ENCODE results near the gene MAPKBP1. TPM values are rescaled to one million over a fixed set of nuclear protein-coding genes. Genes with fewer than 3 reads are reported as not detected.

MAPKBP1 gene
- total and polyA plus RNA-seq, 2 of the 13 experiments (the other 11 are each of a cell fraction or from before 2014, with no cell fraction given): 3.0 to 7.3 TPM

DNA sequence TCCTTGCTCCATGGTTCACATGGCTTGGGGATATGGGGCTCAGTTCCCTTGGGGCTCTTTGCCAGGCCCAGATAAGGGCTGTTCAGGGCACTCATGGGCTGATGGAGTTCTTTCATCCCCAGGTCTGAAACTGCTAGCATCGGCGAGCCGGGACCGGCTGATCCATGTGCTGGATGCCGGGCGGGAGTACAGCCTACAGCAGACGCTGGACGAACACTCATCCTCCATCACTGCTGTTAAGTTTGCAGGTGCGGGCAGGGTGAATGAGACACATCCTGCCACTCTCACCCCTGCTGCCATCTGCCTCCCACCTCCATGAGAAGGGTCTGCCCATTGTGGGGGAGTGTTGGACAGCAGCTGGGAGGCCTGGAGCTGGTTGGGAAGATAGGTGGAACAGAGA, 42.5 kb downstream of the MAPKBP1 start (continued):
- TF ChIP-seq, protein P1, sequence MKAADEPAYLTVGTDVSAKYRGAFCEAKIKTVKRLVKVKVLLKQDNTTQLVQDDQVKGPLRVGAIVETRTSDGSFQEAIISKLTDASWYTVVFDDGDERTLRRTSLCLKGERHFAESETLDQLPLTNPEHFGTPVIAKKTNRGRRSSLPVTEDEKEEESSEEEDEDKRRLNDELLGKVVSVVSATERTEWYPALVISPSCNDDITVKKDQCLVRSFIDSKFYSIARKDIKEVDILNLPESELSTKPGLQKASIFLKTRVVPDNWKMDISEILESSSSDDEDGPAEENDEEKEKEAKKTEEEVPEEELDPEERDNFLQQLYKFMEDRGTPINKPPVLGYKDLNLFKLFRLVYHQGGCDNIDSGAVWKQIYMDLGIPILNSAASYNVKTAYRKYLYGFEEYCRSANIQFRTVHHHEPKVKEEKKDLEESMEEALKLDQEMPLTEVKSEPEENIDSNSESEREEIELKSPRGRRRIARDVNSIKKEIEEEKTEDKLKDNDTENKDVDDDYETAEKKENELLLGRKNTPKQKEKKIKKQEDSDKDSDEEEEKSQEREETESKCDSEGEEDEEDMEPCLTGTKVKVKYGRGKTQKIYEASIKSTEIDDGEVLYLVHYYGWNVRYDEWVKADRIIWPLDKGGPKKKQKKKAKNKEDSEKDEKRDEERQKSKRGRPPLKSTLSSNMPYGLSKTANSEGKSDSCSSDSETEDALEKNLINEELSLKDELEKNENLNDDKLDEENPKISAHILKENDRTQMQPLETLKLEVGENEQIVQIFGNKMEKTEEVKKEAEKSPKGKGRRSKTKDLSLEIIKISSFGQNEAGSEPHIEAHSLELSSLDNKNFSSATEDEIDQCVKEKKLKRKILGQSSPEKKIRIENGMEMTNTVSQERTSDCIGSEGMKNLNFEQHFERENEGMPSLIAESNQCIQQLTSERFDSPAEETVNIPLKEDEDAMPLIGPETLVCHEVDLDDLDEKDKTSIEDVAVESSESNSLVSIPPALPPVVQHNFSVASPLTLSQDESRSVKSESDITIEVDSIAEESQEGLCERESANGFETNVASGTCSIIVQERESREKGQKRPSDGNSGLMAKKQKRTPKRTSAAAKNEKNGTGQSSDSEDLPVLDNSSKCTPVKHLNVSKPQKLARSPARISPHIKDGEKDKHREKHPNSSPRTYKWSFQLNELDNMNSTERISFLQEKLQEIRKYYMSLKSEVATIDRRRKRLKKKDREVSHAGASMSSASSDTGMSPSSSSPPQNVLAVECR (CRISPR knock-in tag; IDR thresholded peaks at IDR 0.05; ENCODE audit: borderline replicate concordance): no peak
- TF ChIP-seq BHLHE40 (IDR thresholded peaks at IDR 0.05; ENCODE audit: low read length): no peak
- no peak for TF ChIP-seq AGO2 (optimal IDR thresholded peaks at IDR 0.05; ENCODE audit: low read depth, low read length)
- no peak for TF ChIP-seq RFX1 (IDR thresholded peaks at IDR 0.05)
- TF ChIP-seq, protein P2, sequence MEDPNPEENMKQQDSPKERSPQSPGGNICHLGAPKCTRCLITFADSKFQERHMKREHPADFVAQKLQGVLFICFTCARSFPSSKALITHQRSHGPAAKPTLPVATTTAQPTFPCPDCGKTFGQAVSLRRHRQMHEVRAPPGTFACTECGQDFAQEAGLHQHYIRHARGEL (CRISPR knock-in tag; IDR thresholded peaks at IDR 0.05): no peak
- TF ChIP-seq, protein P3, sequence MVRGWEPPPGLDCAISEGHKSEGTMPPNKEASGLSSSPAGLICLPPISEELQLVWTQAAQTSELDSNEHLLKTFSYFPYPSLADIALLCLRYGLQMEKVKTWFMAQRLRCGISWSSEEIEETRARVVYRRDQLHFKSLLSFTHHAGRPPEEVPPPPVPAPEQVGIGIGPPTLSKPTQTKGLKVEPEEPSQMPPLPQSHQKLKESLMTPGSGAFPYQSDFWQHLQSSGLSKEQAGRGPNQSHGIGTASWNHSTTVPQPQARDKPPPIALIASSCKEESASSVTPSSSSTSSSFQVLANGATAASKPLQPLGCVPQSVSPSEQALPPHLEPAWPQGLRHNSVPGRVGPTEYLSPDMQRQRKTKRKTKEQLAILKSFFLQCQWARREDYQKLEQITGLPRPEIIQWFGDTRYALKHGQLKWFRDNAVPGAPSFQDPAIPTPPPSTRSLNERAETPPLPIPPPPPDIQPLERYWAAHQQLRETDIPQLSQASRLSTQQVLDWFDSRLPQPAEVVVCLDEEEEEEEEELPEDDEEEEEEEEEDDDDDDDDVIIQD (CRISPR knock-in tag; IDR thresholded peaks at IDR 0.05; ENCODE audit: low read depth): no peak
- TF ChIP-seq, protein P4, sequence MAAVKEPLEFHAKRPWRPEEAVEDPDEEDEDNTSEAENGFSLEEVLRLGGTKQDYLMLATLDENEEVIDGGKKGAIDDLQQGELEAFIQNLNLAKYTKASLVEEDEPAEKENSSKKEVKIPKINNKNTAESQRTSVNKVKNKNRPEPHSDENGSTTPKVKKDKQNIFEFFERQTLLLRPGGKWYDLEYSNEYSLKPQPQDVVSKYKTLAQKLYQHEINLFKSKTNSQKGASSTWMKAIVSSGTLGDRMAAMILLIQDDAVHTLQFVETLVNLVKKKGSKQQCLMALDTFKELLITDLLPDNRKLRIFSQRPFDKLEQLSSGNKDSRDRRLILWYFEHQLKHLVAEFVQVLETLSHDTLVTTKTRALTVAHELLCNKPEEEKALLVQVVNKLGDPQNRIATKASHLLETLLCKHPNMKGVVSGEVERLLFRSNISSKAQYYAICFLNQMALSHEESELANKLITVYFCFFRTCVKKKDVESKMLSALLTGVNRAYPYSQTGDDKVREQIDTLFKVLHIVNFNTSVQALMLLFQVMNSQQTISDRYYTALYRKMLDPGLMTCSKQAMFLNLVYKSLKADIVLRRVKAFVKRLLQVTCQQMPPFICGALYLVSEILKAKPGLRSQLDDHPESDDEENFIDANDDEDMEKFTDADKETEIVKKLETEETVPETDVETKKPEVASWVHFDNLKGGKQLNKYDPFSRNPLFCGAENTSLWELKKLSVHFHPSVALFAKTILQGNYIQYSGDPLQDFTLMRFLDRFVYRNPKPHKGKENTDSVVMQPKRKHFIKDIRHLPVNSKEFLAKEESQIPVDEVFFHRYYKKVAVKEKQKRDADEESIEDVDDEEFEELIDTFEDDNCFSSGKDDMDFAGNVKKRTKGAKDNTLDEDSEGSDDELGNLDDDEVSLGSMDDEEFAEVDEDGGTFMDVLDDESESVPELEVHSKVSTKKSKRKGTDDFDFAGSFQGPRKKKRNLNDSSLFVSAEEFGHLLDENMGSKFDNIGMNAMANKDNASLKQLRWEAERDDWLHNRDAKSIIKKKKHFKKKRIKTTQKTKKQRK (IDR thresholded peaks at IDR 0.05; ENCODE audit: low read length): no peak
- TF ChIP-seq ELF1 (CRISPR knock-in tag; IDR thresholded peaks at IDR 0.05): no peak
- no peak for TF ChIP-seq ZNF367 (CRISPR knock-in tag; IDR thresholded peaks at IDR 0.05; ENCODE audit: borderline replicate concordance)
